HUES48 (cell line): ENCODE data around the gene KRTAP10-5.
"Not testable (repeated sequence)": the region's sequence is repeated elsewhere in the genome, so short reads cannot be mapped to it uniquely, and the experiment has no call there.

Experiments used
- H3K27ac ChIP-seq: one replicate; pipeline ENCODE4 v1.7.0; 2013; ENCODE audit warnings: low read depth, low read length, inconsistent platforms
- H3K27me3 ChIP-seq: 2 replicates; pipeline ENCODE4 v1.6.1; 2013; ENCODE audit warnings: mild to moderate bottlenecking, low read length; ENCODE audit not compliant: control insufficient read depth, insufficient read depth
- H3K36me3 ChIP-seq: 2 replicates; pipeline ENCODE4 v1.6.1; 2013; ENCODE audit warnings: low read length; ENCODE audit not compliant: control insufficient read depth, insufficient read depth
- H3K4me1 ChIP-seq: 2 replicates; pipeline ENCODE4 v1.6.1; 2013; ENCODE audit warnings: mild to moderate bottlenecking, low read length; ENCODE audit not compliant: control insufficient read depth, insufficient read depth
- H3K4me3 ChIP-seq: 2 replicates; pipeline ENCODE4 v1.5.1; 2013; ENCODE audit warnings: mild to moderate bottlenecking, low read depth, low read length
- H3K9ac ChIP-seq: 2 replicates; pipeline ENCODE4 v1.6.1; 2013; ENCODE audit warnings: mild to moderate bottlenecking, low read depth, low read length, moderate library complexity
- H3K9me3 ChIP-seq: 2 replicates; pipeline ENCODE4 v1.6.1; 2013; ENCODE audit warnings: low read length; ENCODE audit not compliant: control insufficient read depth, insufficient read depth

The KRTAP10-5 gene

DNA sequence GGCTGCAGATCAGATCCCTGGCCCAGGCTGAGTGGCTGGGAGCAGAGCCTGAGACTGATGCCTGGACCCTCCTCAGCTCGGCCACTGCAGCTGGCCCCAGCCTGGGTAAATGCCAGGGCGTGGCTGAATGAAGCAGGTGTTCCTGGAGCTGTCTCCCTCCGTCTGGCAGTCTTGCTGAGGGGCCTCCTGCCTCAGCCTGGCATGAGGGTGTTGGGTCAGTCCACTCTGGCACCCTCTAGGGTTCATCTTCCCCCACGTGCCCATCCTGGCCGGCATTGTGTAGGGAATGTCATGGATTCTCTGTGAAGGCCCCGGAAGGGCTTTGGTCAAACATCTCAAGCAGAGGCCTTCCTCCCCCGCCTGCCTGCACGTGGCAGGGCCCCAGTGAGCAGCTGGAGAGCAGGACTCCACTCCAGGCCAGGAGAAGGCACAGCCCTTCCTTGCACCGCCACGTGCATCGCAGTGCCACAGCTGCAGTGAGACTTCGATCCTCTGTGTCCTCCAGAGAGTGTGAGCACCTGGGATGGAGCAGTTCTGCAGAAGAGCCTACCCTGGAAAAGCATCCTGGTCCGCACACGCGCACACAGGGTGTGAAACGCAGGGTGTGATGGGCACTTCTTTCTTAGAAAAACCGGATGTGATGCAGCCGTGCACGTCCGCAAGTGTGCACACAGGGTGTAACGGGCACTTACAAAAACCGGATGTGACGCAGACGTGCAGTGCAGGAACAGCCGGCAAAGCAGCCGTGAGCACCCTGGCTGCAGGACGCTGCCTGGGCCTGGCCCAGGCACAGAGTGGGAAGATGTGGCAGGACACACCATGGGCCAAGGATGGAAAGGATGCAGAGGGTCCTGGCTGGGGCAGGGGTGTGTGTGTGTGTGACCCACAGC lies 11.5 kb downstream of the KRTAP10-5 start:
- no peaks in the 10 kb centered on the region for H3K27me3 ChIP-seq
- H3K27ac ChIP-seq, result no peak overlapping the region
- H3K4me1 ChIP-seq, result no peaks in the 10 kb centered on the region
- H3K36me3 ChIP-seq, result no peaks in the 10 kb centered on the region
- no peak overlapping the region for H3K9ac ChIP-seq
- no peaks in the 10 kb centered on the region for H3K9me3 ChIP-seq
- no peak overlapping the region for H3K4me3 ChIP-seq

- no peak overlapping the region for H3K27ac ChIP-seq
- H3K36me3 ChIP-seq, result no peaks in the 10 kb centered on the region
- no peaks in the 10 kb centered on the region for H3K27me3 ChIP-seq
- no peak overlapping the region for H3K4me3 ChIP-seq
- no peaks in the 10 kb centered on the region for H3K9me3 ChIP-seq
- H3K9ac ChIP-seq, result no peak overlapping the region
- H3K4me1 ChIP-seq, result no peaks in the 10 kb centered on the region
These were observed 12.1 kb downstream of the KRTAP10-5 start for GRCh38 chr21:44568261-44568660.

DNA sequence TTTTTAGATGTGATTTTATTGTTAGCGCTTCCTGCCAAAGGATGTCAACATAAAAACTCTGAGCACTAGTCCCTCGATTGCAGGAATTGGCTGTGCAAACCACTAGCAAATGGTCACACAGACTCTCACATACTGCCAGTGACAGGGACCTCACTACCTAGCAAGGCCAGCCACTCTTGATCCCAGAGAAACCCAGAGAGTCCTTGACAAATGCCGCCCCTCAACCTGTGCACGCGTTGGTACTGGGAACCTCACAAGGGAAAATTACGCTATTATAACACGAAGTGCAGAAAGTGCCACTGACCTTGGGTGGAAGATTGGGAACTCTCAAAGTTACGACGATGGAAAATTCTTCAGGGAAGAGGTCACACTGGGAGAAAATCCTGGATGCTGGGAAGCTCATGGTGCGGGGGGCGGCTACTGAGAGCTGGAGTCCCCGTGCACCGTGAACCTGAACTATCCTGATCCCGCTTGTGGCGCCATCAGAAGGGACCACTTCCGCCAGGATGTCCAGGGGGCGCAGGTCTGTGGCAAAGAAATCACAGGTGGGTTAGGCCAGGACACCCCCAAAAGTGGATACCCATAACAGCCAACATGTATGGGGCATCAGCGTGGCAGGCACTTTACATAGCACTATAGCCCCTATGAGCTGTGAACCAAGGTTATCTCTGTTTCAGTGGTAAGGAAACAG lies 12.8 kb downstream of the KRTAP10-5 start:
- Histone ChIP-seq H3K9ac (no peak overlapping the region), H3K9me3 (no peaks in the 10 kb centered on the region), H3K4me3 (no peak overlapping the region), H3K4me1 (no peaks in the 10 kb centered on the region), H3K27me3 (no peaks in the 10 kb centered on the region), H3K27ac (no peak overlapping the region), H3K36me3 (no peaks in the 10 kb centered on the region)

DNA sequence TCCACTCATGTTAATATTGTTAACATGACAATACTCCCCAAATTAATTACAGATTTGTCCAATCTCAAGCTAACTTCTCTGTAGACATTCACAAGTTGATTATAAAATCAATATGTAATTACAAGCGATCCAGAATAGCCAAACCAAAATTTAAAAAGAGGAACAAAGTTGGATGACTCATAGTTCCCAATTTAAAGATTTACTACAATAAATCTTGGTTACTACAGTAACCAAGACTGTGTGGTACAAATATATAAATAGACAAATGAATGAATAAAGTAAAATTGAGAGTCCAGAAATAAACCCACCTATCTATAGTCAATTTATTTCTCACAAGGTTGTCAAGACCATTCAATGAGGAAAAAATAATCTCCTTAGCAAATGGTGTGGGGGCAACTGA lies 14.0 kb downstream of the KRTAP10-5 start:
- H3K9ac ChIP-seq, result no peak overlapping the region
- H3K27me3 ChIP-seq, result no peaks in the 10 kb centered on the region

DNA sequence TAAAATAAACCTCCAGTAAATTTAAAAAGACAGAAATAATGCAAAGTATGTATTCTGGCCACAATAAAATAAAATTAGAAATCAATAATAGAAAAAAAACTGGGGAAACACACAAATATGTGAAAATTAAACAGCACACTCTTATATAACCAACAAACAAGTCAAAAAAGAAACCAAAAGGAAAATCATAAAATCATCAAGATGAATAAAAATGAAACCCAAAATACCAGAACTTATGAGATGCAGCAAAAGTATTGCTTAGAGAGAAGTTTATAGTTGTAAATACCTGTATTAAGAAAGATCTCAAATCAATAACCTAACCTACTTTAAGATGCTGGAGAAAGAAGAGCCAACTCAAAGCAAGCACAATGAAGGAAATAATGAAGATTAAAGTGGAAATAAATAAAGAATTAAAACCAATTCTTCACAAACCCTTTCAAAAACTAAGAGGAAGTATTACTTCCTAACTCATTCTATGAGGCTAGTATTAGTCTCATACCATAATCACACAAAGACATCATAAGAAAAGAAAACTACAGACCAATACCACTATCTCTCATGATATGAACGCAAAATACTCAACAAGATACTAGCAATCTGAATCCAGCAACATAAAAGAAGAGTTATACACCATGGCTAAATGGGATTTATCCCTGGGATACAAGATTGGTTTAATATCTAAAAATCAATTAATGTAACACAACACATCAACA lies 15.4 kb downstream of the KRTAP10-5 start:
- Histone ChIP-seq H3K4me1 (no peaks in the 10 kb centered on the region), H3K27ac (no peak overlapping the region), H3K9ac (no peak overlapping the region), H3K36me3 (no peaks in the 10 kb centered on the region), H3K27me3 (no peaks in the 10 kb centered on the region), H3K9me3 (no peaks in the 10 kb centered on the region), H3K4me3 (no peak overlapping the region)

More for the DNA sequence above, 14.0 kb downstream of the KRTAP10-5 start:
- Histone ChIP-seq H3K4me1 (no peaks in the 10 kb centered on the region), H3K9me3 (no peaks in the 10 kb centered on the region), H3K4me3 (no peak overlapping the region), H3K27ac (no peak overlapping the region), H3K36me3 (no peaks in the 10 kb centered on the region)

- Histone ChIP-seq H3K4me3 (no peak overlapping the region), H3K9me3 (no peaks in the 10 kb centered on the region), H3K36me3 (no peaks in the 10 kb centered on the region), H3K4me1 (no peaks in the 10 kb centered on the region), H3K27me3 (no peaks in the 10 kb centered on the region), H3K9ac (no peak overlapping the region), H3K27ac (no peak overlapping the region)
These were observed 16.3 kb downstream of the KRTAP10-5 start for GRCh38 chr21:44564099-44564498.

DNA sequence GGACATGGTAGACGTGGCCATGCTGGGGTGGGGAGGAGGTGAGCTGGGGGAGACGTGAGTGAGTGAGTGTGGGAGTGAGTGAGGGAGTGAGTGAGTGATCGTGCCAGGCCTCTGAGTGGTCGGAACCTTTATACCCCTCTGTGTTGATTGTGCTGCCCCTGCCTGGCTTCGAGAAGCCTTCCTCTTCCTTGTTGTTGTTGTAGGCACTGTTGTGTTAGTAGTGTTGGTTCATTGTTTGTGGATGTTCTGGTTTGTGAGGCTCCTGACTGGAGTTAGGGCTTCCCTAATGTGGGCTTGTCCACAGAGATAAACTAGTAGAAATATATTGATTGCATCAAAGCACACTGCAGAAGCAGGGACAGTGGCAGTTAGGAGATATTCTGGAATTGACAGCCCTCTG lies 21.7 kb downstream of the KRTAP10-5 start, which contains the start of gene KRTAP10-3:
Gene KRTAP10-3, minus strand, starts transcription at position 101 of the 400 bp plus-strand sequence. Its CDS starts 80 bp downstream, at position 21.
- Histone ChIP-seq H3K36me3 (no peaks in the 10 kb centered on the region), H3K4me3 (no peak within 1 kb of the TSS), H3K4me1 (no peaks in the 10 kb centered on the region), H3K27ac (no peak within 1 kb of the TSS), H3K27me3 (no peaks in the 10 kb centered on the region), H3K9ac (no peak within 1 kb of the TSS), H3K9me3 (no peaks in the 10 kb centered on the region)

- H3K4me3 ChIP-seq, H3K27me3 ChIP-seq, H3K36me3 ChIP-seq, H3K9me3 ChIP-seq, H3K4me1 ChIP-seq, H3K27ac ChIP-seq, H3K9ac ChIP-seq: not testable (repeated sequence)
These were observed 22.1 kb downstream of the KRTAP10-5 start for GRCh38 chr21:44558329-44558675.

DNA sequence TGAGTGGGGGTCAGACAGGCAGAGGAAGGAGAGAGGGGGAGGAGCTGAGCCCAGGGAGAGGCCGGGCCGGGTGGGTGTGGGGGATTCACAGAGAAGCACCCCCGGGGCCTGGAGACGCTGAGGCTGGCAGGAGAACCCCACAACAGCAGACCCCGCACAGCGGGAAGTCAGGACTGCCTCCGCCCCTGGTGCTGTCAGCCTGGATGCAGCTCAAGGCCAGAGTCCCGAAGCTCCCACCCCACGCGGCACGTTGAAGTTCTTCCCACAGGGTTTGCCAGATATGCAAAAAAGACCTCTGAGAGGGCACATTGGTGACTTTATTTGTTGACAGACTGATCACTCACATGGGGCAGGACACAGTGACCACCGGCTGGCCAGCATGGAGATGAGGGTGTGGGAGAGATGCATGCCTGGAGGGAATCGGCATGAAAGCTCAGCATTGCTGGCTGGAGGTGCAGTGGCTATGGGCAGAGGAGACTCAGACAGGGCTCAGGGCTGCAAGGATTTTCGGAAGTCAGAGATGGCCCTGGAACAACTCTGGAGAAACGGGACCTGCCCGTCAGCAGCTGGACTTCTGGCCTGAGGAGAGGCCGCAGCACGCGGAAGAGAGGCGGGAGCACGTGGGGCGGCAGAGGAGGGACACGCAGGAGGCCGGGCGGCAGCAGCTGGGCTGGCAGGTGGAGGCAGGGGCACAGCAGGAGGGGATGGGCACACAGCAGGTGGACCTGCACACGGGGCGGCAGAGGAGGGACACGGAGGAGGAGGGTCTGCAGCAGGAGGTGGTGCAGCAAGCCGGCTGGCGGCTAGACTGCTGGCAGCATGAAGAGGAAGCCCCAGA lies 22.7 kb downstream of the KRTAP10-5 start:
- H3K9ac ChIP-seq, result no peak overlapping the region
- H3K27me3 ChIP-seq, result no peaks in the 10 kb centered on the region
- H3K27ac ChIP-seq, result no peak overlapping the region
- H3K4me1 ChIP-seq, result 0 out of 2 replicates have a peak, but pooled peaks cover 2% of the 10 kb centered on the region
- H3K36me3 ChIP-seq, result no peaks in the 10 kb centered on the region
- H3K9me3 ChIP-seq, result no peaks in the 10 kb centered on the region
- no peak overlapping the region for H3K4me3 ChIP-seq

- H3K9me3 ChIP-seq, result no peaks in the 10 kb centered on the region
- H3K4me1 ChIP-seq, result 0 out of 2 replicates have a peak, but pooled peaks cover 3% of the 10 kb centered on the region
- no peaks in the 10 kb centered on the region for H3K27me3 ChIP-seq
- H3K9ac ChIP-seq, result no peak overlapping the region
- H3K4me3 ChIP-seq, result no peak overlapping the region
- no peak overlapping the region for H3K27ac ChIP-seq
- H3K36me3 ChIP-seq, result no peaks in the 10 kb centered on the region
These were observed 23.5 kb downstream of the KRTAP10-5 start for GRCh38 chr21:44556879-44557278.
